LNCAP (cell line): Measurements from ENCODE around the gene SLU7.

Experiments
- TF ChIP-seq, protein P1 (sequence below): fragments of 450-650 bp; IDR thresholded peaks from 2 replicates; pipeline ENCODE4 v1.5.1; 2017; ENCODE audit warnings: mild to moderate bottlenecking

Gene SLU7

DNA sequence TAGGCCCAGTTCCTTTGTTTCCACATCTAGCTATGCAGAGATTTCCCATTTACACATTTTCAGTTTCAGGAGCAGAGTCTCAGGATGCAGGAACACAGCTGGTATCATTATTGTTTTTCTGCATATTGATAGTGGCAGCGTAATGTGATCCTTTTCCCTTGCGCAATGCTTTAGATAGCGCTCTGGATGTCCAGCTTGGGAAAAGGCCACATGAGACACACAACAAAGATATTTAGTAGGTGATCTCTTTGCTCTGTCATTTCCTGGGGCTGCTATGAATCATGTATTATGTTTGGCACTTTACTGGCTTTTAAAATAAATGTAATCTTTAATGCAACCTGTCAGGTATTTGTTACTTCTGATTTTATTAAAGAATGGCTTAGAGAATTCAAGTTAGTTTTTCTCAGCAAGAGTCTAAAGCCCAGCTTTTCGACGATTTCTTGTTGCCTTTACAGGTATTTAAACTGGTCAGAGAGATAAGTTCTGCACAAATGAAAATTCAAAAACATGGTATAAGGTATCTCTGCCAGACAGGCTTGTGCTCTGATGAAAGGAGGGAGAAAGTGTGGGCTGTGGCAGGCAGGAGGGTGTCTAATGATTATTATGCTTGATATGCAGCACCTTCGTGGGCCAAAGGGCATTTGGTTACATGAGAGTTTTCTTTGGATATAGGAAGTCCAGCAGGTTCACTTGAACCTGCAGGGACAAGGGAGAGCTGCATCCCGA, 45.0 kb upstream of the SLU7 start:
- TF ChIP-seq, protein P1, sequence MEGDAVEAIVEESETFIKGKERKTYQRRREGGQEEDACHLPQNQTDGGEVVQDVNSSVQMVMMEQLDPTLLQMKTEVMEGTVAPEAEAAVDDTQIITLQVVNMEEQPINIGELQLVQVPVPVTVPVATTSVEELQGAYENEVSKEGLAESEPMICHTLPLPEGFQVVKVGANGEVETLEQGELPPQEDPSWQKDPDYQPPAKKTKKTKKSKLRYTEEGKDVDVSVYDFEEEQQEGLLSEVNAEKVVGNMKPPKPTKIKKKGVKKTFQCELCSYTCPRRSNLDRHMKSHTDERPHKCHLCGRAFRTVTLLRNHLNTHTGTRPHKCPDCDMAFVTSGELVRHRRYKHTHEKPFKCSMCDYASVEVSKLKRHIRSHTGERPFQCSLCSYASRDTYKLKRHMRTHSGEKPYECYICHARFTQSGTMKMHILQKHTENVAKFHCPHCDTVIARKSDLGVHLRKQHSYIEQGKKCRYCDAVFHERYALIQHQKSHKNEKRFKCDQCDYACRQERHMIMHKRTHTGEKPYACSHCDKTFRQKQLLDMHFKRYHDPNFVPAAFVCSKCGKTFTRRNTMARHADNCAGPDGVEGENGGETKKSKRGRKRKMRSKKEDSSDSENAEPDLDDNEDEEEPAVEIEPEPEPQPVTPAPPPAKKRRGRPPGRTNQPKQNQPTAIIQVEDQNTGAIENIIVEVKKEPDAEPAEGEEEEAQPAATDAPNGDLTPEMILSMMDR: no peak

DNA sequence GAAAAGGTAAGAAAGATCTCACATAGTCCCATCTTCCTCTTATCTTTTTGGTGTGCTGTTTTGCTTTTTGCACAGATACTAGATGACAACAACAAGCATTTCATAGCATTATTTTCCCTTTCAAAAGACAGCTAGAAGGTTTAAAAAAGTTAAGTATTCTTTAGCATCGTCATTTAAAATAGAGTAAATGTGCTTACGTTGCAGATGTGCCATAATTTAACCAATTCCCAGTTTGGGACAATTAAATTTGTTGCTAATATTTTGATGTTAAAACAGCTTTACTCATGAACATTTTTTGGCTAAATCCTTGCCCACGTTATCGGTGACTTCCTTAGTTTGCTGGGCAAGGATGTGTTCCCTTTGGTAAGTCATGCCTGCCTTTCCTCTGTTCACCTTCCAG, 44.3 kb upstream of the SLU7 start:
- TF ChIP-seq, protein P1: no peak

DNA sequence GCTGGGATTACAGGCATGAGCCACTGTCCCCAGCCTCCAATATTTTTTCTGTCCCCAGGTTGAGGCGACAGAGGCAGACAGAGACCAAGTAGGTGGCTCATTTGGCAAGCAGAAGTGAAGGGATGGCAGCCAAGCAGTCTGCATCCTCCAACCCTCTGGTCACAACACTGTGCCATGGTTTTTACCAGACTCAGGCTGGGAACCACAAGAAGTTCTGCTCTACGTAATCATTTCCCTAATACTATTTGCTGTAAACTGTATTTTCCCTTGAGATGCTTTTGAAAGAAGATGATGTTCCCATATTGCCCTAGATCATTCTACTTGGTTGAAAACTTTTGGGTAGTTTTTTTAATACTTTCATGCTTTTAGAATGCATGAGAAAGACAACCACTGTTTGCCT, 43.3 kb upstream of the SLU7 start:
- TF ChIP-seq, protein P1: no peak

DNA sequence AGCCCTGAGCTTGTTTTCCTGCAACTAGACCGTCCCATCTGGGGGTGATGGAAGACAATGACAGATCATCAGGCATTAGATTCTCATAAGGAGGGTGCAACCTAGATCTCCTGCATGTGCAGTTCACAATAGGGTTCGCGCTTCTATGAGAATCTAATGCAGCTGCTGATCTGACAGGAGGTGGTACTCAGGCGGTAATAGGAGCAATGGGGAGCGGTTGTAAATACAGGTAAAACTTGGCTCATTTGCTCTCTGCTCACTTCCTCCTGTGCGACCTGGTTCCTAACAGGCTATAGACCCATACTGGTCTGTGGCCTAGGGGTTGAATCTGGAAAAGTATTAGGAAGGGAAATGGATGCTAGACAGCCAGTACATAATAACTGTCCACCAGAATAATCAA, 42.5 kb upstream of the SLU7 start:
- TF ChIP-seq, protein P1: no peak

- TF ChIP-seq, protein P1: no peak
These were observed 41.6 kb upstream of the SLU7 start for GRCh38 chr5:160460377-160461049.

- TF ChIP-seq, protein P1: no peak
These were observed 40.2 kb upstream of the SLU7 start for GRCh38 chr5:160458806-160459800.

- TF ChIP-seq, protein P1: no peak
These were observed 38.4 kb upstream of the SLU7 start for GRCh38 chr5:160457252-160457651.
